Measurements from ENCODE around the gene CCDC18.

- TF ChIP-seq POLR2A (IDR thresholded peaks at IDR 0.05): no peak
- TF ChIP-seq CTCF (IDR thresholded peaks at IDR 0.05 in 8 of 11, conservative IDR thresholded peaks at IDR 0.05 in 3 of 11): no peak
- no peak for TF ChIP-seq POLR2AphosphoS5 (IDR thresholded peaks at IDR 0.05)
Observed at GRCh38 chr1:93252598-93252997, 72.1 kb downstream of the CCDC18 start.

Measured in spleen (tissue), 7 donors.